Astrocyte of the spinal cord (primary cell): ENCODE results near the gene LIX1L.

ENCODE experiments used
- DNase-seq: peaks from one replicate; pipeline ENCODE4 v3.0.0; 2011; ENCODE audit warnings: low read depth, low spot score
- H3K4me3 ChIP-seq: 2 replicates; pipeline ENCODE4 v1.5.1; 2011; ENCODE audit warnings: low read depth, mild to moderate bottlenecking, low read length, moderate library complexity
- in situ Hi-C: cut with HindIII; loops from 2 replicates; pipeline ENCODE4 v1.10.0; 2017; ENCODE audit warnings: low sequenced_read_pairs
- TF ChIP-seq, protein P1 (sequence below): IDR thresholded peaks from 2 replicates; pipeline ENCODE4 v1.5.1; 2012; ENCODE audit warnings: low read depth, mild to moderate bottlenecking, low read length, inconsistent platforms

LIX1L gene

DNA sequence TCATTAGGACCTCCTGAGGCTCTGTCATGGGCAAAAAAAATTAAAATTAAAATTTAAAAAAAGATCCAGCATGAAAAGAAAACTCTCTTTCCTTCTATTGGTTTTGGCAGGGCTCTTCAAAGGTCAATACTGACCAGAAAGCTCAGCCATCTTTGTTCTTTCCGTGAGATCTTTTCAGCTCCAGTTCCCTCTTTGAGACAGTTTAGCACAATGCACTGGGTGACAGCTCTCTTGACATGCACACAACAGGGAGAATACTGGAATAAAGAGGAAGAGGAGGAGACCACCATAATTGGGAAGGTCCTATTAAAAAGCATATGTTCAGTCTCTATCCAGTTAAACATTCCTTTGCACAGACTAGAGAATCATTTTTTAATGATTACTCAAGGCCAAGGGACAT is 6.3 kb downstream of the LIX1L start:
- DNase-seq, result no peak
- in situ Hi-C loops, result no loop called here
- TF ChIP-seq, protein P1, sequence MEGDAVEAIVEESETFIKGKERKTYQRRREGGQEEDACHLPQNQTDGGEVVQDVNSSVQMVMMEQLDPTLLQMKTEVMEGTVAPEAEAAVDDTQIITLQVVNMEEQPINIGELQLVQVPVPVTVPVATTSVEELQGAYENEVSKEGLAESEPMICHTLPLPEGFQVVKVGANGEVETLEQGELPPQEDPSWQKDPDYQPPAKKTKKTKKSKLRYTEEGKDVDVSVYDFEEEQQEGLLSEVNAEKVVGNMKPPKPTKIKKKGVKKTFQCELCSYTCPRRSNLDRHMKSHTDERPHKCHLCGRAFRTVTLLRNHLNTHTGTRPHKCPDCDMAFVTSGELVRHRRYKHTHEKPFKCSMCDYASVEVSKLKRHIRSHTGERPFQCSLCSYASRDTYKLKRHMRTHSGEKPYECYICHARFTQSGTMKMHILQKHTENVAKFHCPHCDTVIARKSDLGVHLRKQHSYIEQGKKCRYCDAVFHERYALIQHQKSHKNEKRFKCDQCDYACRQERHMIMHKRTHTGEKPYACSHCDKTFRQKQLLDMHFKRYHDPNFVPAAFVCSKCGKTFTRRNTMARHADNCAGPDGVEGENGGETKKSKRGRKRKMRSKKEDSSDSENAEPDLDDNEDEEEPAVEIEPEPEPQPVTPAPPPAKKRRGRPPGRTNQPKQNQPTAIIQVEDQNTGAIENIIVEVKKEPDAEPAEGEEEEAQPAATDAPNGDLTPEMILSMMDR, result no peak
- no peak overlapping the region for H3K4me3 ChIP-seq

DNA sequence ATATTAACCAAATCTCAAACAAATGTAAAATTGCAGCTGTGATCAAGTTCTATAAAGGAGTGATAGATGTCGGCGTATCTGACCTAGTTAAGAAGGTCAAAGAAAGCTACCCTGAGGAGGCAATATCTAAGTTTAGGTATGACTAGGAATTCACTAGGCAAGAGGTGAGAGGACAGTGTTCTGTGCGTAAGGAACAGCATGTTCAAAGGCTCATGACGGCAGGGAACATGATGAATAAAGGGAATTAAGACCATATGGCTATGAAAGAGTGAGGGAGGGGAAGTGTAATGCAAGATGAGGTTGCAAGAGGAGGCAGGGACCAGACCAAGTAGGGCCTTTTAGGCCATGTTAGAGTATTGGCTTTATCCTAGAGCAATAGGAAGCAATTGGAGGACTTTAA is 8.6 kb downstream of the LIX1L start:
- no peak overlapping the region for H3K4me3 ChIP-seq
- in situ Hi-C loops, result no loop called here
- TF ChIP-seq, protein P1, result no peak
- peak; percentile 29 for DNase-seq

DNA sequence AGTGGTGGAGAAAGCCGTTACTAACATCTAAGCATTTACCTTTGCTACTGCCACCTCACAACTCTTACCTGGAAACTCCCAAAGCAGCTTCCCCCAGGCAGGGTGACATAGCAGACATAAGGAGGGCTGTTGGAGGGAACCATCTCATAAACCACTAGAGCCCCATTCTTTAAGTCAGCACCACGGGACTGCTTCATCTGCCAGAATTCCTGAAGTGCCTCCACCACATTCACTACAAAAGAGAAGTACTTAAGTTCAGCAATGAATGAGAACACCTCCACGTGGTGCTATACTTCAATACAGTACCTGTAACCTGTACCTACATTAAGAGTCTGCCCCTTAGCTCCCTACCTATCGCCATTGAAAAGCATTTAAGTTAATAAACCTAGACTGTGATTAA is 10.3 kb downstream of the LIX1L start:
- TF ChIP-seq, protein P1, result no peak
- no peak overlapping the region for H3K4me3 ChIP-seq
- in situ Hi-C loops, result no loop called here
- no peak for DNase-seq

DNA sequence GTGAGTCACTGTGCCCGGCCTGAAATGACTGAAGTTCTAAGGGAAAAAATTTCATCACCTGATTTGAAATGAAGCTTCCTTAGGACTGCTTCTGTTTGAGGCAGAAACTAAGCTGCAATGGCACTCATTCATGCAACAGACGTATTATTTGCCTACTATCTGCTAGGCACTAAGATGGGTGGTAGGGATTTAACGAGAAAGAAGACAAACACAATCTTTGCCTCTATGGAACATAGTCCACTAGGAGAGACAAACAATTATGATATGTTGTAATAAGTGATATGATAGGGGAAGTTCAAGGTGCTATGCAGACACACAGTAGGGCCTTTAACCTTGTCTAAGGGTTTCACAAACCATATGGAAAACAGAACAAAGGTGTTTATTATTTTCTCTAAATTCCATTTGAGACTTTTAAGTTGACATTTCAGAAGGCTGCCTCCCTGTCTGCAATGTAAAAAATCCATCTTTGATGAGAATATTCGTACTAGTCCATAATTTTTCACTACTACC is 11.3 kb downstream of the LIX1L start:
- DNase-seq, result no peak
- H3K4me3 ChIP-seq, result no peak overlapping the region
- TF ChIP-seq, protein P1, result no peak
- in situ Hi-C loops, result no loop called here

DNA sequence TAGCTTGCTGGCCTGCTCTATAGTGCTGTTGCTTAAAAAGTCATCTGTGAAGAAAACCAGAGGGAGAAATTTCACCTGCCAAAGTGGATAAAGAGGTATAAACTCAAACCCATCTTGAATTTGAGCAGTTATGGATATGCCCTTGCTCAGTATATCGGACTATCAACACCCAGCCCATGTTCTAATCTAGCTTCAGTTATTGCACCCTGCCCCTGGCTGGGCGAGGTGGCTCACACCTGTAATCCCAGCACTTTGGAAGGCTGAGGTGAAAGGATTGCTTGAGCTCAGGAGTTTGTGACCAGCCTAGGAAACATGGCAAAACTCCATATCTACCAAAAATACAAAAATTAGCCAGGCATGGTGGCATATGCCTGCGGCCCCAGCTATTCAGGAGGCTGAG is 13.3 kb downstream of the LIX1L start:
- no peak overlapping the region for H3K4me3 ChIP-seq
- no peak for DNase-seq
- TF ChIP-seq, protein P1, result no peak
- in situ Hi-C loops, result no loop called here

DNA sequence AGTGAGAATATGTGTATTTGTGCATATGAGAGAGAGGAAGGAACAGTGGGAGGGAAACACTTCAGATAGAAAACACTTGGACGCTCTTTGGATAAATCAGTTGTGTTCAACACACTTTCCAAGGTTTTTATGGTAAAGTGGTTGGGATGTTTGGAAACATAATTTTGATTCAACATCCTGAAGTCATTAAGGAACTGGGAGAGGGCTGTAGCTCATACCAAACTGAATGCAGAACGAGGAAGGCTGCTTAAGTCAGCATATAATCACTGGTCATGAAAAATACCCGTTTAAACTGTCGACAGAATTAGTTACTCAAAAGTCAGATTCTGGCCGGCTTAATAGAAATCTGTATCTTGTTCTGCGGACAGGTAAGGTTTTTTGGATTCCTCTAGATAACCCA is 14.9 kb downstream of the LIX1L start:
- in situ Hi-C loops, result no loop called here
- no peak for DNase-seq
- no peak overlapping the region for H3K4me3 ChIP-seq
- TF ChIP-seq, protein P1, result no peak

DNA sequence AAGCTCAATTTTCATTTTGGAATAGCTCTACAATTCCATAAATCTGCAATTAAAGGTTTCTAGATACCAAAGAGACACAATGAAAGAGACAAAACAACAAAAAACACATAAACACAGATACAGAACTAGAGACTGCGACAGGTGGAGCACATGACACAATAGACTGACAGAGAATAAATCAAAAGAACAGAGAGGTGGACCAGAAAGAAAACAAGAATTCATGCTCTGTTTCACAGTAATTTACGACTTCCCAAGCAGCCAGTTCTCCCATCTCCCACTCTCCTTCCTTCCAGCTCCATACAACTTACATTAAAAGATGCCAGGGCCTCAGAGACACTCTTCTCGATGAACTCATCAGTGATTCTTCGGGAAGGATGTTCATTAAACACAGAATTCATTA is 15.4 kb downstream of the LIX1L start:
- no peak for DNase-seq
- no peak overlapping the region for H3K4me3 ChIP-seq
- in situ Hi-C loops, result no loop called here
- TF ChIP-seq, protein P1, result no peak
